PC-9 (cell line): ENCODE results near the gene MKI67. TPM values are rescaled to one million over a fixed set of nuclear protein-coding genes. Genes with fewer than 3 reads are reported as not detected.

ENCODE experiments used
- BruUV-seq: library from RNA; stranded (reverse); fragments of 400-500 nt; replicated peaks from 2 replicates; lab custom pipeline; 2021; lab: Mats Ljungman, UMichigan
- CTCF ChIA-PET: fragments of 300-600 bp; sonication (Branson Sonifier 250); formaldehyde crosslinking; loops from one replicate; lab custom pipeline; 2022; ENCODE audit warnings: antibody characterized with exemption; lab: Charles Lee
- POLR2A ChIA-PET: fragments of 300-600 bp; sonication (Branson Sonifier 250); formaldehyde crosslinking; loops from one replicate; lab custom pipeline; 2022; ENCODE audit warnings: antibody characterized with exemption; ENCODE audit not compliant: unreplicated experiment; lab: Charles Lee
- DNase-seq, 2 experiments: peaks; one replicate each; pipeline versions ENCODE4 v3.0.0 to v3.0.0-alpha.2; 2015 to 2022; ENCODE audit warnings: mixed read lengths in 1 of 2
- H2AFZ ChIP-seq: fragments of 200-600 bp; sonication (generic); 2 replicates; pipeline ENCODE4 v1.8.1; 2017; ENCODE audit warnings: antibody characterized with exemption
- H3F3A ChIP-seq: fragments of 200-600 bp; sonication (generic); 2 replicates; pipeline ENCODE4 v1.8.1; 2017; ENCODE audit warnings: antibody characterized with exemption, mild to moderate bottlenecking, low read depth; ENCODE audit not compliant: insufficient read depth
- H3K27ac ChIP-seq: fragments of 200-600 bp; sonication (generic); 2 replicates; pipeline ENCODE4 v1.6.1; 2016; ENCODE audit warnings: mixed run types
- H3K27me3 ChIP-seq: fragments of 200-600 bp; sonication (generic); 2 replicates; pipeline ENCODE4 v1.6.1; 2016; ENCODE audit warnings: low read depth, mixed run types; ENCODE audit not compliant: insufficient read depth
- H3K36me3 ChIP-seq: fragments of 200-600 bp; sonication (generic); 2 replicates; pipeline ENCODE4 v1.6.1; 2016; ENCODE audit warnings: low read depth, mixed run types
- H3K4me1 ChIP-seq: fragments of 200-600 bp; sonication (generic); replicated peaks from 2 replicates; pipeline ENCODE4 v1.6.1; 2016; ENCODE audit warnings: mixed run types; ENCODE audit not compliant: insufficient read depth
- H3K4me2 ChIP-seq: fragments of 200-600 bp; sonication (generic); 2 replicates; pipeline ENCODE4 v1.6.1; 2017; ENCODE audit warnings: mixed run types
- H3K4me3 ChIP-seq: fragments of 200-600 bp; sonication (generic); 2 replicates; pipeline ENCODE4 v1.6.1; 2016; ENCODE audit warnings: mixed run types
- H3K79me2 ChIP-seq: fragments of 200-600 bp; sonication (generic); 2 replicates; pipeline ENCODE4 v1.6.1; 2017; ENCODE audit warnings: low read depth, mixed run types
- H3K9me2 ChIP-seq: fragments of 200-600 bp; sonication (generic); 2 replicates; pipeline ENCODE4 v1.8.1; 2017; ENCODE audit warnings: mild to moderate bottlenecking; ENCODE audit not compliant: insufficient read depth
- H3K9me3 ChIP-seq: fragments of 200-600 bp; sonication (generic); 2 replicates; pipeline ENCODE4 v1.8.1; 2016; ENCODE audit warnings: low read depth; ENCODE audit not compliant: insufficient read depth
- H4K20me1 ChIP-seq: fragments of 200-600 bp; sonication (generic); 2 replicates; pipeline ENCODE4 v1.8.1; 2017; ENCODE audit not compliant: insufficient read depth
- EZH2 ChIP-seq: fragments of 200-600 bp; sonication (generic); IDR thresholded peaks from 2 replicates; pipeline ENCODE4 v1.8.0; 2017; ENCODE audit warnings: antibody characterized with exemption, low read depth
- intact Hi-C: fragments of 100-400 bp; cut with micrococcal nuclease; formaldehyde crosslinking; loops from one replicate; pipeline ENCODE4 v1.10.0; 2022; ENCODE audit not compliant: unreplicated experiment
- total RNA-seq: library from RNA; stranded (reverse); gene quantifications from 2 replicates; pipeline ENCODE4 v1.2.3, GENCODE V29; 2021
- TF ChIP-seq, protein P1 (sequence below): fragments of 200-600 bp; sonication (generic); conservative IDR thresholded peaks from 2 replicates; pipeline ENCODE4 v1.6.1; 2017; ENCODE audit warnings: mixed run types, antibody characterized with exemption, mild to moderate bottlenecking, moderate library complexity

MKI67 gene
- total RNA-seq, 1 experiment from 2014 or later: 114 TPM

DNA sequence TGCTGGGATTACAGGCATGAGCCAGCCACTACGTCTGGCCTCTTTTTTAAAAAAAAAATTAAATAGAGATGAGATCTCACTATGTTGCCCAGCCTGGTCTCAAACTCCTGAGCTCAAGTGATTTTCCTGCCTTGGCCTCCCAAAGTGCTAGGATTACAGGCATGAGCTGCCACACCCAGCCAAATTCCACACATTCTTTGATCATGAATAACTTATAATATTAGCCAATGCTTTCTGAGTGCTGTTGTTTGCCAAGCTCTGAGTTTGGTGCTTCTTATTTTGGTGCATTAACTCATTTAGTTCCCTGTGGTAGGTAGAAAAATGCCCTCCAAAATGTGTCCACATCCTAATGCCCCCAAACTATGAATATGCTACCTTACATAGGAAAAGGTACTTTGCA lies 47.2 kb upstream of the MKI67 start:
- H3K79me2 ChIP-seq: no peaks in the 10 kb centered on the region
- intact Hi-C loops: no loop called here
- no peaks in the 10 kb centered on the region for H3K9me2 ChIP-seq
- no peak for DNase-seq
- H3K36me3 ChIP-seq: no peaks in the 10 kb centered on the region
- no peaks in the 10 kb centered on the region for H4K20me1 ChIP-seq
- TF ChIP-seq EZH2: no peak
- TF ChIP-seq, protein P1, sequence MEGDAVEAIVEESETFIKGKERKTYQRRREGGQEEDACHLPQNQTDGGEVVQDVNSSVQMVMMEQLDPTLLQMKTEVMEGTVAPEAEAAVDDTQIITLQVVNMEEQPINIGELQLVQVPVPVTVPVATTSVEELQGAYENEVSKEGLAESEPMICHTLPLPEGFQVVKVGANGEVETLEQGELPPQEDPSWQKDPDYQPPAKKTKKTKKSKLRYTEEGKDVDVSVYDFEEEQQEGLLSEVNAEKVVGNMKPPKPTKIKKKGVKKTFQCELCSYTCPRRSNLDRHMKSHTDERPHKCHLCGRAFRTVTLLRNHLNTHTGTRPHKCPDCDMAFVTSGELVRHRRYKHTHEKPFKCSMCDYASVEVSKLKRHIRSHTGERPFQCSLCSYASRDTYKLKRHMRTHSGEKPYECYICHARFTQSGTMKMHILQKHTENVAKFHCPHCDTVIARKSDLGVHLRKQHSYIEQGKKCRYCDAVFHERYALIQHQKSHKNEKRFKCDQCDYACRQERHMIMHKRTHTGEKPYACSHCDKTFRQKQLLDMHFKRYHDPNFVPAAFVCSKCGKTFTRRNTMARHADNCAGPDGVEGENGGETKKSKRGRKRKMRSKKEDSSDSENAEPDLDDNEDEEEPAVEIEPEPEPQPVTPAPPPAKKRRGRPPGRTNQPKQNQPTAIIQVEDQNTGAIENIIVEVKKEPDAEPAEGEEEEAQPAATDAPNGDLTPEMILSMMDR: no peak
- no peak overlapping the region for H3K4me2 ChIP-seq
- H2AFZ ChIP-seq: no peak overlapping the region
- H3K4me3 ChIP-seq: no peak overlapping the region
- CTCF ChIA-PET: no interaction called here
- H3F3A ChIP-seq: no peaks in the 10 kb centered on the region
- H3K4me1 ChIP-seq: no peaks in the 10 kb centered on the region
- H3K9me3 ChIP-seq: no peaks in the 10 kb centered on the region
- peaks cover 8% of the 10 kb centered on the region; the same call in 1 of the 2 replicates for H3K27me3 ChIP-seq
- BruUV-seq: no TSS peak
- H3K27ac ChIP-seq: no peak overlapping the region
- POLR2A ChIA-PET: no interaction called here

DNA sequence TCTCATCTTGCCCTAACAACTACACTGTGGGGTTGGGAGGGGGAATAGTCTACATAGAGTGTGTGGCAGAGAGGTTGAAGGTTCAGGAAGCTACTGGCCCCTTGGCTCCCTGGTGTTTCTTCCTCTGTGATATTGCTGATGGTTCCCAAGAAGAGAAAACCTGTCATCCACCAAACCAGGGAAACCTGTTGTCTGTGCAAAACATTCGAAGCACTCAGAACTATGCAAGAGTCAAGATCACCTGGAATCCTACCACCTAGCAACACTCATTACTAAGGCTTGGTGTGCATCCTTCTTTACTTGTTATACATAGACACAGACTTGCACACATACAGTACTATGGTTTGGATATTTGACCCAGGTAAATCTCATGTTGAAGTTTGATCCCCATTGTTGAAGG lies 46.5 kb upstream of the MKI67 start:
- H3F3A ChIP-seq: no peaks in the 10 kb centered on the region
- H3K4me2 ChIP-seq: no peak overlapping the region
- no peak for DNase-seq
- no peaks in the 10 kb centered on the region for H3K36me3 ChIP-seq
- no peaks in the 10 kb centered on the region for H3K9me3 ChIP-seq
- H3K4me3 ChIP-seq: no peak overlapping the region
- H4K20me1 ChIP-seq: no peaks in the 10 kb centered on the region
- TF ChIP-seq, protein P1: no peak
- TF ChIP-seq EZH2: no peak
- no peaks in the 10 kb centered on the region for H3K4me1 ChIP-seq
- ChIA-PET CTCF (no interaction called here), POLR2A (no interaction called here)
- no peak overlapping the region for H3K27ac ChIP-seq
- intact Hi-C loops: no loop called here
- H3K79me2 ChIP-seq: no peaks in the 10 kb centered on the region
- no peak overlapping the region for H2AFZ ChIP-seq
- BruUV-seq: no TSS peak
- no peaks in the 10 kb centered on the region for H3K9me2 ChIP-seq
- H3K27me3 ChIP-seq: peaks cover 4% of the 10 kb centered on the region; the same call in 1 of the 2 replicates

DNA sequence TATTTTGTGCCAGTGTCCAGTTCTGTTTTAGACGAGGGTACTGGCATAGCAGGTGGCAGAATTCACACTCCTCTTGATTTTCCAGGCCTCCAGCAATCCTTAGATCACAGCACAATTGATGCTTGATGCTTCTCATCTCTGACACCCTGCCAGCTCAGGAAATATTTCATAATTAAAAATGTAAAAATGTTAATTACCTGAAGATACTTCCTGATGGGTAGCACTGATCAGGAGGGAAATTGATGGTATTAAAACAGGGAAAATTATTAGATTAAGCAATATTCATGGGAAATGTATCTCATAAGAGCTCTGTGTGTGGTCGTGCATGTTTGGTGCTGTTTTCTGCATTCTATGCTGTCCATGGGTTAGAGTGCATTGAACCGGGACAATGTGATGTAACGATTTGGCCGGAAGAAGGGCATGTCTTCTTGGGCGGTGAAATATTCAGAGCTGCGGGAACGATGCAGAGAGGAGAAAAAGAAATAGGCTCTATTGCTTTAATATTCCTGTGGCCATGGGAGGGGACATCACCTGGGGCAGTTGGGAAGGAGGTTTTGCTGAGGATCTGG lies 43.7 kb upstream of the MKI67 start:
- H3K36me3 ChIP-seq: no peaks in the 10 kb centered on the region
- intact Hi-C loops: no loop called here
- no peaks in the 10 kb centered on the region for H3K4me1 ChIP-seq
- peaks cover 9% of the 10 kb centered on the region; the same call in 1 of the 2 replicates for H3K27me3 ChIP-seq
- no peaks in the 10 kb centered on the region for H3K9me2 ChIP-seq
- H3K27ac ChIP-seq: no peak overlapping the region
- BruUV-seq: no TSS peak
- ChIA-PET POLR2A (no interaction called here), CTCF (no interaction called here)
- no peak overlapping the region for H3K4me3 ChIP-seq
- DNase-seq: no peak
- H3K79me2 ChIP-seq: no peaks in the 10 kb centered on the region
- H3F3A ChIP-seq: no peaks in the 10 kb centered on the region
- no peak overlapping the region for H2AFZ ChIP-seq
- H3K9me3 ChIP-seq: no peaks in the 10 kb centered on the region
- no peak for TF ChIP-seq EZH2
- TF ChIP-seq, protein P1: no peak
- no peaks in the 10 kb centered on the region for H4K20me1 ChIP-seq
- H3K4me2 ChIP-seq: no peak overlapping the region
